Activated T-cell treated with anti-CD3 and anti-CD28 coated beads, Interleukin-2, amount 50 U/mL, for 24 hours (primary cell): Measurements from ENCODE around the gene TDRD3.
"Not testable (repeated sequence)": the region's sequence is repeated elsewhere in the genome, so short reads cannot be mapped to it uniquely, and the experiment has no call there.

ENCODE experiments used
- DNase-seq: peaks from one replicate; pipeline ENCODE4 v3.0.0-alpha.2; 2020
- H3K27ac Mint-ChIP-seq: 2 replicates; pipeline ENCODE4 v1.8.0; 2020; ENCODE audit warnings: mild to moderate bottlenecking, mixed read lengths
- H3K27me3 Mint-ChIP-seq: 2 replicates; pipeline ENCODE4 v1.8.0; 2020; ENCODE audit warnings: mixed read lengths
- H3K36me3 Mint-ChIP-seq: 2 replicates; pipeline ENCODE4 v1.8.0; 2020; ENCODE audit warnings: low read depth, mixed read lengths
- H3K4me1 Mint-ChIP-seq: 2 replicates; pipeline ENCODE4 v1.8.0; 2020; ENCODE audit warnings: low read depth, mixed read lengths
- H3K4me3 Mint-ChIP-seq: 2 replicates; pipeline ENCODE4 v1.8.0; 2020; ENCODE audit warnings: mild to moderate bottlenecking, moderate library complexity, mixed read lengths
- H3K9me3 Mint-ChIP-seq: 2 replicates; pipeline ENCODE4 v1.8.0; 2020; ENCODE audit warnings: mixed read lengths

Gene TDRD3

GRCh38 chr13:60379837-60380565 lies 17.0 kb upstream of the TDRD3 start:
- Mint-ChIP-seq H3K4me3 (no peak overlapping the region), H3K9me3 (no peaks in the 10 kb centered on the region), H3K27ac (no peak overlapping the region), H3K27me3 (peaks cover 6% of the 10 kb centered on the region), H3K36me3 (no peaks in the 10 kb centered on the region), H3K4me1 (no peaks in the 10 kb centered on the region)
- DNase-seq, result no peak

GRCh38 chr13:60384911-60385310 lies 12.1 kb upstream of the TDRD3 start:
- Mint-ChIP-seq H3K9me3 (no peaks in the 10 kb centered on the region), H3K36me3 (no peaks in the 10 kb centered on the region), H3K27ac (no peak overlapping the region), H3K27me3 (peaks cover 11% of the 10 kb centered on the region), H3K4me3 (no peak overlapping the region), H3K4me1 (no peaks in the 10 kb centered on the region)
- no peak for DNase-seq

- Mint-ChIP-seq H3K27ac (no peak overlapping the region), H3K4me3 (no peak overlapping the region), H3K4me1 (no peaks in the 10 kb centered on the region), H3K27me3 (peaks cover 11% of the 10 kb centered on the region), H3K36me3 (no peaks in the 10 kb centered on the region), H3K9me3 (no peaks in the 10 kb centered on the region)
- no peak for DNase-seq
Measured at GRCh38 chr13:60386250-60386649, 10.8 kb upstream of the TDRD3 start.

- Mint-ChIP-seq H3K36me3 (peaks cover 6% of the 10 kb centered on the region), H3K9me3 (no peaks in the 10 kb centered on the region), H3K27ac (no peak overlapping the region), H3K27me3 (no peaks in the 10 kb centered on the region), H3K4me3 (no peak overlapping the region), H3K4me1 (peaks cover 7% of the 10 kb centered on the region)
- DNase-seq, result no peak
Measured at GRCh38 chr13:60392131-60392530, 4.9 kb upstream of the TDRD3 start.

GRCh38 chr13:60395971-60396782 lies 843 bp upstream of the TDRD3 start:
- Mint-ChIP-seq H3K27ac (peak overlapping the region; percentile 99), H3K4me1 (peaks cover 34% of the 10 kb centered on the region), H3K4me3 (peak overlapping the region; percentile 91), H3K36me3 (peaks cover 13% of the 10 kb centered on the region), H3K9me3 (no peaks in the 10 kb centered on the region), H3K27me3 (no peaks in the 10 kb centered on the region)
- peak; percentile 90 for DNase-seq

GRCh38 chr13:60397704-60398378 lies 821 bp downstream of the TDRD3 start:
- H3K4me1 Mint-ChIP-seq, result peaks cover 46% of the 10 kb centered on the region
- H3K4me3 Mint-ChIP-seq, result peak overlapping the region; percentile 90
- H3K36me3 Mint-ChIP-seq, result peaks cover 14% of the 10 kb centered on the region

GRCh38 chr13:60398379-60398891 lies 1.4 kb downstream of the TDRD3 start:
- H3K36me3 Mint-ChIP-seq, result peaks cover 14% of the 10 kb centered on the region
- H3K4me1 Mint-ChIP-seq, result peaks cover 52% of the 10 kb centered on the region
- H3K27me3 Mint-ChIP-seq, result no peaks in the 10 kb centered on the region
- peak overlapping the region; percentile 97 for H3K27ac Mint-ChIP-seq
- no peak for DNase-seq
- H3K4me3 Mint-ChIP-seq, result peak overlapping the region; percentile 90
- no peaks in the 10 kb centered on the region for H3K9me3 Mint-ChIP-seq

More at GRCh38 chr13:60397704-60398378, 821 bp downstream of the TDRD3 start:
- peak overlapping the region; percentile 97 for H3K27ac Mint-ChIP-seq
- H3K27me3 Mint-ChIP-seq, result no peaks in the 10 kb centered on the region
- no peak for DNase-seq
- no peaks in the 10 kb centered on the region for H3K9me3 Mint-ChIP-seq

- H3K27me3 Mint-ChIP-seq, result no peaks in the 10 kb centered on the region
- DNase-seq, result no peak
- peaks cover 14% of the 10 kb centered on the region for H3K36me3 Mint-ChIP-seq
- H3K27ac Mint-ChIP-seq, result peak overlapping the region; percentile 54
- H3K9me3 Mint-ChIP-seq, result no peaks in the 10 kb centered on the region
- peaks cover 52% of the 10 kb centered on the region for H3K4me1 Mint-ChIP-seq
- peak overlapping the region; percentile 90 for H3K4me3 Mint-ChIP-seq
Measured at GRCh38 chr13:60398907-60399589, 2.0 kb downstream of the TDRD3 start.

- Mint-ChIP-seq H3K4me1 (peaks cover 61% of the 10 kb centered on the region), H3K4me3 (no peak overlapping the region), H3K36me3 (peaks cover 8% of the 10 kb centered on the region), H3K9me3 (no peaks in the 10 kb centered on the region), H3K27ac (no peak overlapping the region), H3K27me3 (no peaks in the 10 kb centered on the region)
- DNase-seq, result no peak
Measured at GRCh38 chr13:60402022-60402421, 5.0 kb downstream of the TDRD3 start.

GRCh38 chr13:60407095-60407494 lies 10.1 kb downstream of the TDRD3 start:
- no peaks in the 10 kb centered on the region for H3K27me3 Mint-ChIP-seq
- H3K4me1 Mint-ChIP-seq, result peaks cover 69% of the 10 kb centered on the region
- no peak overlapping the region for H3K4me3 Mint-ChIP-seq
- peaks cover 35% of the 10 kb centered on the region for H3K36me3 Mint-ChIP-seq
- peaks cover 5% of the 10 kb centered on the region for H3K9me3 Mint-ChIP-seq
- DNase-seq, result no peak
- no peak overlapping the region for H3K27ac Mint-ChIP-seq

- H3K4me3 Mint-ChIP-seq, H3K27me3 Mint-ChIP-seq, DNase-seq, H3K27ac Mint-ChIP-seq, H3K9me3 Mint-ChIP-seq: not testable (repeated sequence)
- Mint-ChIP-seq H3K4me1 (peaks cover 70% of the 10 kb centered on the region), H3K36me3 (peaks cover 34% of the 10 kb centered on the region)
Measured at GRCh38 chr13:60407852-60408251, 10.8 kb downstream of the TDRD3 start.

GRCh38 chr13:60409574-60410292 lies 12.7 kb downstream of the TDRD3 start:
- H3K9me3 Mint-ChIP-seq, H3K4me3 Mint-ChIP-seq, H3K27ac Mint-ChIP-seq, DNase-seq, H3K27me3 Mint-ChIP-seq: not testable (repeated sequence)
- H3K4me1 Mint-ChIP-seq, result peaks cover 67% of the 10 kb centered on the region
- peaks cover 34% of the 10 kb centered on the region for H3K36me3 Mint-ChIP-seq

- peaks cover 5% of the 10 kb centered on the region for H3K9me3 Mint-ChIP-seq
- no peak overlapping the region for H3K4me3 Mint-ChIP-seq
- peaks cover 34% of the 10 kb centered on the region for H3K36me3 Mint-ChIP-seq
- no peaks in the 10 kb centered on the region for H3K27me3 Mint-ChIP-seq
- H3K27ac Mint-ChIP-seq, result peak overlapping the region; percentile 31
- H3K4me1 Mint-ChIP-seq, result peaks cover 62% of the 10 kb centered on the region
- DNase-seq, result no peak
Measured at GRCh38 chr13:60410299-60410698, 13.3 kb downstream of the TDRD3 start.
